Activated naive CD8-positive, alpha-beta T cell treated with anti-CD3 and anti-CD28 coated beads, Interleukin-2, amount 50 U/mL, for 24 hours (primary cell): ENCODE measurements around the gene AGPAT3.

Experiments
- ATAC-seq: fragments of 150-1000 bp; cut with Tn5 transposase; one replicate; pipeline ENCODE4 v1.10.0; 2021
- DNase-seq: peaks from one replicate; pipeline ENCODE4 v3.0.0; 2021
- H3K27ac Mint-ChIP-seq: one replicate; pipeline ENCODE4 v1.8.0; 2021; ENCODE audit warnings: mild to moderate bottlenecking, mixed read lengths
- H3K27me3 Mint-ChIP-seq: one replicate; pipeline ENCODE4 v1.8.0; 2021; ENCODE audit warnings: mixed read lengths
- H3K36me3 Mint-ChIP-seq: one replicate; pipeline ENCODE4 v1.8.0; 2021; ENCODE audit warnings: low read depth, mixed read lengths
- H3K4me1 Mint-ChIP-seq: one replicate; pipeline ENCODE4 v1.8.0; 2021; ENCODE audit warnings: mixed read lengths
- H3K4me3 Mint-ChIP-seq: one replicate; pipeline ENCODE4 v1.8.0; 2021; ENCODE audit warnings: mild to moderate bottlenecking, moderate library complexity, mixed read lengths
- H3K9me3 Mint-ChIP-seq: one replicate; pipeline ENCODE4 v1.8.0; 2021; ENCODE audit warnings: mixed read lengths

AGPAT3 gene

GRCh38 chr21:43930074-43930847, 65.2 kb downstream of the AGPAT3 start:
- no peaks in the 10 kb centered on the region for H3K9me3 Mint-ChIP-seq
- no peak overlapping the region for H3K27ac Mint-ChIP-seq
- H3K36me3 Mint-ChIP-seq = peaks cover 6% of the 10 kb centered on the region
- ATAC-seq (peak; percentile 20), DNase-seq (no peak)
- no peaks in the 10 kb centered on the region for H3K27me3 Mint-ChIP-seq
- peaks cover 7% of the 10 kb centered on the region for H3K4me1 Mint-ChIP-seq
- H3K4me3 Mint-ChIP-seq = no peak overlapping the region

GRCh38 chr21:43930848-43931375, 65.9 kb downstream of the AGPAT3 start:
- no peak overlapping the region for H3K4me3 Mint-ChIP-seq
- peaks cover 7% of the 10 kb centered on the region for H3K4me1 Mint-ChIP-seq
- DNase-seq (no peak), ATAC-seq (no peak)
- no peak overlapping the region for H3K27ac Mint-ChIP-seq
- no peaks in the 10 kb centered on the region for H3K27me3 Mint-ChIP-seq
- peaks cover 6% of the 10 kb centered on the region for H3K36me3 Mint-ChIP-seq
- no peaks in the 10 kb centered on the region for H3K9me3 Mint-ChIP-seq

- no peak for ATAC-seq
- Mint-ChIP-seq H3K27me3 (no peaks in the 10 kb centered on the region), H3K4me3 (no peak overlapping the region), H3K9me3 (no peaks in the 10 kb centered on the region), H3K36me3 (peaks cover 6% of the 10 kb centered on the region), H3K27ac (no peak overlapping the region), H3K4me1 (peaks cover 7% of the 10 kb centered on the region)
- DNase-seq = no peak
These were observed 66.5 kb downstream of the AGPAT3 start for GRCh38 chr21:43931489-43931888.

DNA sequence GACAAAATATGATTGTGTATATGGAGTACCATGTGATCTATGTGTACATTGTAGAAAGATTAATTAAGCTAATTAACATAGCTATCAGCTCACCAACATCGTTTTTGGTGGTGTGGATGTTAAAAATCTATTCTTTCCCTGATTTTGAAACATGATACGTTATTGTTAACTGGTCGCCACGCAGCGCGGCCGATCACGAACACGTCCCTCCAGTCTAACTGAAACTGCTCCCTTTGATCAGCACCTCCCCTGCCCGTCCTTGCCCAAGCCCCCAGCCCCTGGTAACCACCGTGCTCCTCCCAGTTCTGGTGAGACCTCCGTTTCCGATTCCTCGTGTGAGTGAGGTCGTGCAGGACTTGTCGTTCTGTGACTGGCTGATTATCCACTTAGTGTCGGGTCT, 67.0 kb downstream of the AGPAT3 start:
- Mint-ChIP-seq H3K9me3 (no peaks in the 10 kb centered on the region), H3K4me3 (no peak overlapping the region), H3K27me3 (no peaks in the 10 kb centered on the region), H3K36me3 (peaks cover 6% of the 10 kb centered on the region), H3K4me1 (peaks cover 7% of the 10 kb centered on the region), H3K27ac (peak overlapping the region; percentile 14)
- no peak for ATAC-seq
- DNase-seq = no peak

- DNase-seq (no peak), ATAC-seq (no peak)
- H3K27me3 Mint-ChIP-seq = no peaks in the 10 kb centered on the region
- H3K27ac Mint-ChIP-seq = no peak overlapping the region
- no peak overlapping the region for H3K4me3 Mint-ChIP-seq
- H3K4me1 Mint-ChIP-seq = peaks cover 16% of the 10 kb centered on the region
- no peaks in the 10 kb centered on the region for H3K9me3 Mint-ChIP-seq
- H3K36me3 Mint-ChIP-seq = peaks cover 6% of the 10 kb centered on the region
These were observed 68.2 kb downstream of the AGPAT3 start for GRCh38 chr21:43933199-43933598.

- Mint-ChIP-seq H3K4me3 (no peak overlapping the region), H3K36me3 (peaks cover 6% of the 10 kb centered on the region), H3K27ac (no peak overlapping the region), H3K9me3 (no peaks in the 10 kb centered on the region), H3K27me3 (no peaks in the 10 kb centered on the region), H3K4me1 (peaks cover 20% of the 10 kb centered on the region)
- DNase-seq = no peak
- no peak for ATAC-seq
These were observed 68.7 kb downstream of the AGPAT3 start for GRCh38 chr21:43933680-43934079.

- no peak overlapping the region for H3K27ac Mint-ChIP-seq
- DNase-seq (no peak), ATAC-seq (no peak)
- H3K36me3 Mint-ChIP-seq = peaks cover 6% of the 10 kb centered on the region
- no peak overlapping the region for H3K4me3 Mint-ChIP-seq
- no peaks in the 10 kb centered on the region for H3K9me3 Mint-ChIP-seq
- H3K27me3 Mint-ChIP-seq = no peaks in the 10 kb centered on the region
- peaks cover 24% of the 10 kb centered on the region for H3K4me1 Mint-ChIP-seq
These were observed 69.1 kb downstream of the AGPAT3 start for GRCh38 chr21:43934116-43934515.

DNA sequence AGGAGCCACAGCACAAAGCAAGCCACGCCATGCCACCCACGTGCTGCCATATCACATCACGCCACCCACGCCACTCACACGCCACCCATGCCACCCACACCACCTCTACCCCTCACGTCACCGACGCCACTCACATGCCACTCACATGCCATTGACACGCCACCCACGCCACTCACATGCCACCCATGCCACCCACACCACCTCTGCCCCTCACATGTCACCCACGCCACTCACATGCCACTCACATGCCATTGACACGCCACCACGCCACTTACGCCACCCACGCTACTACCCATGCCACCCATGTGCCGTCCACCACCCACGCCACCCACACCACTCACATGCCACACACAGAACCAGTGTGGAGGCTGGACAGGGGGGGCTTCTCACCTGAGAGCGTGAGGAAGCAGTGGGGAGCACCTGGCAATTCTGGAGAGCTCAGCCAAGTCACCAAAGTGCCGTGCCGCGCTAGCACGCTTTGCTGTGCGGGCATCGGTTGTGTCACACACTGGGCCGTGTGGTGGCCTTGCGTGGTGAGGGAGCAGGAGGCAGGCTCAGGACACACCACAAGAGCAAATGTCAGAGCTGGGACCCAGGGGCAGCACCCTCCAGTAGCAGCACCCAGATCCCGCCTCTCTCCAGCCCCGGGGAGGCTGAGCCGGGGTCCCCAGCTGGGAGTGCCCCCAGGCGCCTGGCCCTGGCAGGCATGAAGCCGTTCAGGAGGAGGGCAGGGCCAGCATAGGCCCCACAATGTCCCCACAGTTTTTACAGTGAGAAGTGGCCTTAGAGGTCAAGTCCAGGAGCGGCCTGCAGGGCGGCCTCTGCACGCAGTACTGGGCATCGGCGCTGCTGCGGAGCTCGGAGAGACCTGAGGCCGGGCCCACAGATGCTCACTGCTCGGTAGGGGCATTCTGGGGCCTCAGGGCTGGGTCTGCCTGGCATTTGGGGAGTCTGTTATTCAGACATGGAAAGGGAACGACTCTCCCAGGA, 70.0 kb downstream of the AGPAT3 start:
- no peak for DNase-seq
- ATAC-seq = no peak
- Mint-ChIP-seq H3K4me1 (peaks cover 25% of the 10 kb centered on the region), H3K4me3 (no peak overlapping the region), H3K27me3 (no peaks in the 10 kb centered on the region), H3K36me3 (peaks cover 6% of the 10 kb centered on the region), H3K9me3 (no peaks in the 10 kb centered on the region), H3K27ac (no peak overlapping the region)

- Mint-ChIP-seq H3K36me3 (peaks cover 6% of the 10 kb centered on the region), H3K4me3 (no peak overlapping the region), H3K27me3 (no peaks in the 10 kb centered on the region), H3K4me1 (peaks cover 25% of the 10 kb centered on the region), H3K27ac (no peak overlapping the region), H3K9me3 (no peaks in the 10 kb centered on the region)
- DNase-seq (no peak), ATAC-seq (no peak)
These were observed 70.7 kb downstream of the AGPAT3 start for GRCh38 chr21:43935711-43936110.

- peaks cover 6% of the 10 kb centered on the region for H3K36me3 Mint-ChIP-seq
These were observed 71.4 kb downstream of the AGPAT3 start for GRCh38 chr21:43936247-43936967.

DNA sequence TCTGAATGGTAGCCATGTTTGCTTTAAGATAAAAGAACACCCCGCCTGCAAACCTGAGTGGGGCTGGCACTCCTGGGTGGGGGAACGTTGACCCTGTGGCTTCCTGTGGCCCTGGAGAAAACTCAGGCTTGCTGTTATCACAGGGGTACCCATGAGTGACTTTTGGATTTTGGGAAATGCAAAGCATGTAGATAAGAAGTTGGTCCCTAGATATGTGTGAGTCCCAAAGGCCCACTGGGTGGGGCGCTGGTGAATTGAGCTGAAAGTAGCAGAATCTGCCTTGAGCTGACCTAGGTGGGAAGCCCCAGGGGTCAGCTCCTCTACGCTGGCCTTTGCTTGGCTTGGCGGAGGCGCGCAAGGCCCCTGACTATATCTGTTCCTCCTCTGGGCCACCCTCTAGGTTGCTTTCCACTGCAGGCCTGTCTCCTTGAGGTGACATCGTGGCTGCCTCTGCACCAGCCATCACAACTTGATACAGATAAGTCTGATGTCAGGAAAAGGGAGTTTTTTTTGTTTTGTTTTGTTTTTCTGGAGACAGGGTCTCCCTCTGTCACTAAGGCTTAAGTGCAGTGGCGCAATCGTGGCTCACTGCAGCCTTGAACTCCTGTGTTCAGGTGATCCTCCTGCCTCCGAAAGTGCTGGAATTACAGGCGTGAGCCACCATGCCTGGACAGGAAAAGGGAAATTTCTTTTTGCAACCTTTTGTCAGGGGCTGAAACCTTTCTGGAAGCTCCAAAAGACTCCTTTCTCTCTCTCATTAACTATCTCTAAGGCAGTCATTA, 72.2 kb downstream of the AGPAT3 start:
- no peak for DNase-seq
- H3K27ac Mint-ChIP-seq = no peak overlapping the region
- no peaks in the 10 kb centered on the region for H3K9me3 Mint-ChIP-seq
- H3K27me3 Mint-ChIP-seq = no peaks in the 10 kb centered on the region
- H3K36me3 Mint-ChIP-seq = peaks cover 4% of the 10 kb centered on the region
- ATAC-seq = no peak
- H3K4me1 Mint-ChIP-seq = peaks cover 20% of the 10 kb centered on the region
- H3K4me3 Mint-ChIP-seq = no peak overlapping the region

More at GRCh38 chr21:43936247-43936967, 71.4 kb downstream of the AGPAT3 start:
- no peak for ATAC-seq
- H3K4me3 Mint-ChIP-seq = no peak overlapping the region
- H3K4me1 Mint-ChIP-seq = peaks cover 23% of the 10 kb centered on the region
- no peaks in the 10 kb centered on the region for H3K27me3 Mint-ChIP-seq
- H3K9me3 Mint-ChIP-seq = no peaks in the 10 kb centered on the region
- H3K27ac Mint-ChIP-seq = no peak overlapping the region
- no peak for DNase-seq

DNA sequence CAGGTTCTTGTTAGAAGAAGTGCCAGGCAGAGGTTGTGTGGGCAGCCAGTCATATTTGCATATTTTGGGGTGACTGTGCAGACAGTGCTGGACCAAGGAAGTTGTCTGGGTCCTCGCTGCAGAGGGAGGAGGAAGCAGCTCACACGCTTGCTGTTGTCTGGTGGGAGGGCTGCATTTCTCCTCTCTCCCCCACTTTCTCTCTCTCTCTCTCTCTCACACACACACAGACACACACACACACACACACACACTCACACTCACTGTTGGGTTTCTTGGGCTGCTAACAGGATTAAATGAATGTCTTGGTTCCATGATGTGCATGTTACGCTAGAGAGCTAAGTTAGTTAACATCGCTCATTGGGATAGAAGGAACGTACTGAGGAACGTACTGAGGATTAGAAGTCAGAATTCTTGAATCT, 72.9 kb downstream of the AGPAT3 start:
- no peaks in the 10 kb centered on the region for H3K9me3 Mint-ChIP-seq
- peaks cover 20% of the 10 kb centered on the region for H3K4me1 Mint-ChIP-seq
- H3K4me3 Mint-ChIP-seq = peak overlapping the region; percentile 30
- H3K36me3 Mint-ChIP-seq = peaks cover 2% of the 10 kb centered on the region
- no peaks in the 10 kb centered on the region for H3K27me3 Mint-ChIP-seq
- DNase-seq = no peak
- peak; percentile 25 for ATAC-seq
- H3K27ac Mint-ChIP-seq = no peak overlapping the region

DNA sequence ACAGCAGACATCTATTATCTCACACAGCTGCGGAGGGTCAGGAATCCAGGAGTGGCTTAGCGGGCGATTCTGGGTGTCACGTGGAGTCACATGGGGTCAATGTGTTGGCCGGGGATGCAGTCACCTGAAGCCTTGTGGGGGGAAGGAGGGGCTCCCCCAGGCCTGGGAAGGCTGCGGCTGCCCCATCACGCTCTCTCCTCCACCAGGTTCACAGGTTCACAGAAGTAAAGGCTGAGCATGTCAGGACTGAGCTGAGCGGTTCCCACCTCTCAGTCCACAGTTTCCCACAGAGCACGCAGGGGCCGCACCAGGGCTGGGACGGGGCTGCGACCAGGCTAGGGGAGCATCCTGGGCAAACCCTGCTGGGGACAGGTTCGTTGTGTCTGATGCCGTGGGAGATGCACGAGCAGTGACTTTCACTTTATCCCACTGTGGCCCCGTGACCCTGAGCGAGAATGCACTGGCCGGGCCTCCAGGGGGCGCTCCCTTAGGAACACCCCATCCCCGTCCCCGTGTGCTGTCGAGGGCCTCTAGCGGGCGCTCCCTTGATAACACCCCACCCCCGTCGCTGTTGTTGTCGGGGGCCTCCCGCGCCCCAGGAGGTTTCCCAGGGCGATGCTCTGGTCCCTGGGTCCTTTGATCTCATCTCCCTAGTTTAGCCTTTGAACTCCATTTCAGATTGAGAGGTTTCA, 73.9 kb downstream of the AGPAT3 start:
- H3K27me3 Mint-ChIP-seq = no peaks in the 10 kb centered on the region
- peaks cover 20% of the 10 kb centered on the region for H3K4me1 Mint-ChIP-seq
- peak overlapping the region; percentile 81 for H3K4me3 Mint-ChIP-seq
- peak; percentile 93 for DNase-seq
- H3K9me3 Mint-ChIP-seq = no peaks in the 10 kb centered on the region
- peak overlapping the region; percentile 70 for H3K27ac Mint-ChIP-seq
- ATAC-seq = peak; percentile 94
- H3K36me3 Mint-ChIP-seq = peaks cover 2% of the 10 kb centered on the region
